ENCODE measurements around the gene HDGFL3.
A peak's percentile ranks its signal among the peaks of the same experiment; 100 is the strongest.
"Not testable (repeated sequence)": the region's sequence is repeated elsewhere in the genome, so short reads cannot be mapped to it uniquely, and the experiment has no call there.

Gene HDGFL3

GRCh38 chr15:83192742-83193141 is 14.9 kb downstream of the HDGFL3 start:
- no peak for DNase-seq

- no peak for DNase-seq
These were observed 17.2 kb downstream of the HDGFL3 start for GRCh38 chr15:83190450-83190849.

GRCh38 chr15:83185561-83185960 is 22.1 kb downstream of the HDGFL3 start:
- DNase-seq = no peak

- DNase-seq = no peak
These were observed 28.7 kb downstream of the HDGFL3 start for GRCh38 chr15:83178869-83179325.

GRCh38 chr15:83178390-83178789 is 29.2 kb downstream of the HDGFL3 start:
- DNase-seq = peak; percentile 59

- no peak for DNase-seq
These were observed 32.7 kb downstream of the HDGFL3 start for GRCh38 chr15:83174891-83175290.

GRCh38 chr15:83170474-83171165 is 37.0 kb downstream of the HDGFL3 start:
- DNase-seq = no peak

GRCh38 chr15:83169576-83169975 is 38.0 kb downstream of the HDGFL3 start:
- DNase-seq = not testable (repeated sequence)

- DNase-seq = no peak
These were observed 40.8 kb downstream of the HDGFL3 start for GRCh38 chr15:83166830-83167229.

GRCh38 chr15:83166218-83166617 is 41.4 kb downstream of the HDGFL3 start:
- DNase-seq = no peak

- no peak for DNase-seq
These were observed 42.7 kb downstream of the HDGFL3 start for GRCh38 chr15:83164771-83165404.

GRCh38 chr15:83164111-83164770 is 43.4 kb downstream of the HDGFL3 start:
- DNase-seq = no peak

GRCh38 chr15:83163032-83163431 is 44.6 kb downstream of the HDGFL3 start:
- no peak for DNase-seq

- no peak for DNase-seq
These were observed 46.9 kb downstream of the HDGFL3 start for GRCh38 chr15:83160741-83161140.

GRCh38 chr15:83158393-83158792 is 49.2 kb downstream of the HDGFL3 start:
- DNase-seq = no peak

- DNase-seq = no peak
These were observed 51.7 kb downstream of the HDGFL3 start for GRCh38 chr15:83155942-83156341.

GRCh38 chr15:83153288-83153687 is 54.3 kb downstream of the HDGFL3 start:
- DNase-seq = no peak

GRCh38 chr15:83144771-83145170 is 62.9 kb downstream of the HDGFL3 start:
- no peak for DNase-seq

GRCh38 chr15:83142151-83142550 is 65.5 kb downstream of the HDGFL3 start:
- DNase-seq = not testable (repeated sequence)

- no peak for DNase-seq
These were observed 74.6 kb downstream of the HDGFL3 start for GRCh38 chr15:83132861-83133523.

- DNase-seq = no peak
These were observed 77.8 kb downstream of the HDGFL3 start for GRCh38 chr15:83129791-83130190.

GRCh38 chr15:83127547-83128150 is 80.0 kb downstream of the HDGFL3 start:
- no peak for DNase-seq

GRCh38 chr15:83123529-83123928 is 84.1 kb downstream of the HDGFL3 start:
- DNase-seq = no peak

Data from islet precursor cell (in vitro differentiated cells).